ENCODE results near the gene ITPKC.

- TF ChIP-seq ZNF8 (CRISPR knock-in tag; IDR thresholded peaks at IDR 0.05) (no peak), BACH2 (CRISPR knock-in tag; IDR thresholded peaks at IDR 0.05; ENCODE audit: borderline replicate concordance) (no peak), POU6F1 (CRISPR knock-in tag; IDR thresholded peaks at IDR 0.05; ENCODE audit: borderline replicate concordance, low read depth) (no peak), RARB (CRISPR knock-in tag; IDR thresholded peaks at IDR 0.05) (no peak), ZNF565 (CRISPR knock-in tag; conservative IDR thresholded peaks at IDR 0.05; ENCODE audit: low read depth) (no peak), ZFP3 (CRISPR knock-in tag; IDR thresholded peaks at IDR 0.05) (no peak), CSRNP3 (CRISPR knock-in tag; IDR thresholded peaks at IDR 0.05) (no peak), ZFP30 (CRISPR knock-in tag; IDR thresholded peaks at IDR 0.05) (no peak), ZC3H10 (CRISPR knock-in tag; IDR thresholded peaks at IDR 0.05) (no peak), PATZ1 (CRISPR knock-in tag; IDR thresholded peaks at IDR 0.05; ENCODE audit: borderline replicate concordance) (no peak)
Measured at GRCh38 chr19:40776932-40777644, 60.2 kb downstream of the ITPKC start.
